Nephron progenitor cell (in vitro differentiated cells): Measurements from ENCODE around the gene SLC35F6.
"Not testable (repeated sequence)": the region's sequence is repeated elsewhere in the genome, so short reads cannot be mapped to it uniquely, and the experiment has no call there.

Source experiments
- DNase-seq: peaks from one replicate; pipeline ENCODE4 v3.0.0; 2021
- H3K27ac Mint-ChIP-seq: 2 replicates; pipeline ENCODE4 v1.8.0; 2021; ENCODE audit warnings: mild to moderate bottlenecking, moderate library complexity, mixed read lengths
- H3K27me3 Mint-ChIP-seq: 2 replicates; pipeline ENCODE4 v1.8.0; 2021; ENCODE audit warnings: mild to moderate bottlenecking, low read depth, mixed read lengths; ENCODE audit not compliant: poor library complexity
- H3K36me3 Mint-ChIP-seq: 2 replicates; pipeline ENCODE4 v1.8.0; 2021; ENCODE audit warnings: low read depth, mixed read lengths
- H3K4me1 Mint-ChIP-seq: 2 replicates; pipeline ENCODE4 v1.8.0; 2021; ENCODE audit warnings: mixed read lengths
- H3K4me3 Mint-ChIP-seq: 2 replicates; pipeline ENCODE4 v1.8.0; 2021; ENCODE audit warnings: mild to moderate bottlenecking, moderate library complexity, mixed read lengths
- H3K9me3 Mint-ChIP-seq: 2 replicates; pipeline ENCODE4 v1.8.0; 2021; ENCODE audit warnings: mild to moderate bottlenecking, moderate library complexity, mixed read lengths
- CTCF ChIP-seq: fragments of 200-600 bp; sonication (generic); IDR thresholded peaks from 2 replicates; pipeline ENCODE4 v1.5.0; 2021; ENCODE audit warnings: antibody characterized with exemption

SLC35F6 gene

DNA sequence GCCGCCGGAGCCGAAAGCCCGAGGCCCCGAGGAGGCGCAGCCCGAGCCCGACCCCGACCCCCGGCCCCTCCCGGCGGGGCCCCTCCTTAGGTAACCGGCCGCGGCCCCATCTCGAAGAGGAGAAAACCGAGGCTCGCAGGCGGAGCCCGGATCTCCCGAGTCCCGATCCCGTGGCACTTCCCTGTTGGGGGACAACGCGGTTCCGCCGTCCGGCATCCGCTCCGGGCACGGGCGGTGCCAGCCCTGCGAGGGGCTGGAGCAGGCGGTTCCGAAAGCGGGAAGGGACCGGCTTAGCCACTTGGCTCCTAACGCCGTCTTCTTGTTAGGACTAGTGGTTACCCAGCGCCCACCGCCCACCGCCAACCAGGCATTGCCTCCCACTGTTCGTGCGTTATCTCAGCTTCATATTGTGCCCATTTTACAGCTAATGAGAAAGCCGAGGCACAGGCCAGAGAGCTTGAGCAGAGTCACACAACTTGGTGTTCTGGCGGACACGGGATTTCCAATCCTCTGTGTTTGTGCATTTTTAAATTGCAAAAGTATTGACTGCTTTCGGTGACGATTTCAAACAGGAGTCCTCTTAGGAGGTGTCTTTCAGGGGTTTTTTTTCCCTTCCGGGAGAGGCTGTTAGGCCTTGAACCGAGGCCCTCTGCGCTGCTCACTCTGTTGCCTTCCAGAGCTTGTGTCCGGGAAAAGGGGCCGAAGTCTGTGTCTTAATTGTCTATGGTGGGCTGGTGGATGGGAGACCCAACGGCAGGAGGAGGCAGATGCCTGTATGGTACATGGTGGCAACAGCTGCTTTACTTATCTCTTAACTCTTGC lies 22.3 kb downstream of the SLC35F6 start:
- Mint-ChIP-seq H3K9me3 (peaks cover 48% of the 10 kb centered on the region), H3K27ac (no peak overlapping the region), H3K4me3 (peak overlapping the region; percentile 90), H3K4me1 (peaks cover 31% of the 10 kb centered on the region), H3K27me3 (no peaks in the 10 kb centered on the region), H3K36me3 (peaks cover 47% of the 10 kb centered on the region)
- no peak for DNase-seq
- no peak for TF ChIP-seq CTCF

- Mint-ChIP-seq H3K4me3 (no peak overlapping the region), H3K9me3 (peaks cover 33% of the 10 kb centered on the region), H3K27me3 (peaks cover 2% of the 10 kb centered on the region), H3K36me3 (peaks cover 90% of the 10 kb centered on the region), H3K27ac (no peak overlapping the region), H3K4me1 (peaks cover 23% of the 10 kb centered on the region)
- DNase-seq = no peak
- no peak for TF ChIP-seq CTCF
These were observed 28.6 kb downstream of the SLC35F6 start for GRCh38 chr2:26792720-26793119.

GRCh38 chr2:26793518-26793917 lies 29.4 kb downstream of the SLC35F6 start:
- H3K4me1 Mint-ChIP-seq = peaks cover 15% of the 10 kb centered on the region
- H3K36me3 Mint-ChIP-seq = peaks cover 87% of the 10 kb centered on the region
- no peak for TF ChIP-seq CTCF
- no peak for DNase-seq
- H3K27ac Mint-ChIP-seq = no peak overlapping the region
- H3K27me3 Mint-ChIP-seq = peaks cover 2% of the 10 kb centered on the region
- peaks cover 27% of the 10 kb centered on the region for H3K9me3 Mint-ChIP-seq
- H3K4me3 Mint-ChIP-seq = no peak overlapping the region

GRCh38 chr2:26795135-26795534 lies 31.1 kb downstream of the SLC35F6 start:
- not testable (repeated sequence) for DNase-seq, H3K27me3 Mint-ChIP-seq, H3K4me1 Mint-ChIP-seq, H3K4me3 Mint-ChIP-seq, H3K27ac Mint-ChIP-seq
- peaks cover 77% of the 10 kb centered on the region for H3K36me3 Mint-ChIP-seq
- peaks cover 10% of the 10 kb centered on the region for H3K9me3 Mint-ChIP-seq

- DNase-seq = no peak
- Mint-ChIP-seq H3K27me3 (no peaks in the 10 kb centered on the region), H3K4me1 (no peaks in the 10 kb centered on the region), H3K36me3 (peaks cover 43% of the 10 kb centered on the region), H3K27ac (peak overlapping the region; percentile 54), H3K9me3 (no peaks in the 10 kb centered on the region), H3K4me3 (no peak overlapping the region)
- TF ChIP-seq CTCF = no peak
These were observed 37.2 kb downstream of the SLC35F6 start for GRCh38 chr2:26801328-26801727.

GRCh38 chr2:26801796-26802195 lies 37.7 kb downstream of the SLC35F6 start:
- peak overlapping the region; percentile 54 for H3K27ac Mint-ChIP-seq
- no peak overlapping the region for H3K4me3 Mint-ChIP-seq
- no peaks in the 10 kb centered on the region for H3K9me3 Mint-ChIP-seq
- no peaks in the 10 kb centered on the region for H3K27me3 Mint-ChIP-seq
- H3K4me1 Mint-ChIP-seq = no peaks in the 10 kb centered on the region
- peaks cover 38% of the 10 kb centered on the region for H3K36me3 Mint-ChIP-seq
- DNase-seq = no peak
- no peak for TF ChIP-seq CTCF
